T-helper 2 cell treated with Interferon-gamma antibody and Interleukin-4, amounts not matched to agents 5 μg/mL and 100 μg/mL, for 36 hours (primary cell): ENCODE results near the gene TRIM71.
"Not testable (repeated sequence)": the region's sequence is repeated elsewhere in the genome, so short reads cannot be mapped to it uniquely, and the experiment has no call there.

Experiments used
- DNase-seq: peaks from one replicate; pipeline ENCODE4 v3.0.0; 2021; ENCODE audit warnings: low spot score
- H3K27ac Mint-ChIP-seq: one replicate; pipeline ENCODE4 v1.8.0; 2021; ENCODE audit warnings: mild to moderate bottlenecking, mixed read lengths
- H3K27me3 Mint-ChIP-seq: one replicate; pipeline ENCODE4 v1.8.0; 2021; ENCODE audit warnings: low read depth, mixed read lengths
- H3K36me3 Mint-ChIP-seq: one replicate; pipeline ENCODE4 v1.8.0; 2021; ENCODE audit warnings: low read depth, mixed read lengths
- H3K4me1 Mint-ChIP-seq: one replicate; pipeline ENCODE4 v1.8.0; 2021; ENCODE audit warnings: low read depth, mixed read lengths
- H3K4me3 Mint-ChIP-seq: one replicate; pipeline ENCODE4 v1.8.0; 2022; ENCODE audit warnings: mild to moderate bottlenecking, moderate library complexity, mixed read lengths
- H3K9me3 Mint-ChIP-seq: one replicate; pipeline ENCODE4 v1.8.0; 2021; ENCODE audit warnings: mixed read lengths

TRIM71 gene

GRCh38 chr3:32814361-32814760 is 3.4 kb upstream of the TRIM71 start:
- no peak overlapping the region for H3K27ac Mint-ChIP-seq
- H3K4me1 Mint-ChIP-seq: peaks cover 25% of the 10 kb centered on the region
- peaks cover 52% of the 10 kb centered on the region for H3K27me3 Mint-ChIP-seq
- no peak for DNase-seq
- H3K4me3 Mint-ChIP-seq: no peak overlapping the region
- H3K36me3 Mint-ChIP-seq: no peaks in the 10 kb centered on the region
- no peaks in the 10 kb centered on the region for H3K9me3 Mint-ChIP-seq

- no peaks in the 10 kb centered on the region for H3K9me3 Mint-ChIP-seq
- no peak for DNase-seq
- peaks cover 66% of the 10 kb centered on the region for H3K27me3 Mint-ChIP-seq
- H3K27ac Mint-ChIP-seq: no peak overlapping the region
- H3K4me3 Mint-ChIP-seq: peak overlapping the region; percentile 19
- no peaks in the 10 kb centered on the region for H3K36me3 Mint-ChIP-seq
- H3K4me1 Mint-ChIP-seq: peaks cover 25% of the 10 kb centered on the region
Observed at GRCh38 chr3:32815841-32816438, 1.9 kb upstream of the TRIM71 start.

- H3K27me3 Mint-ChIP-seq: peaks cover 67% of the 10 kb centered on the region
- H3K27ac Mint-ChIP-seq: no peak overlapping the region
Observed at GRCh38 chr3:32816439-32817256, 1.1 kb upstream of the TRIM71 start.

GRCh38 chr3:32817257-32817557 is 590 bp upstream of the TRIM71 start:
- DNase-seq: no peak
- H3K4me1 Mint-ChIP-seq: peaks cover 23% of the 10 kb centered on the region
- H3K27ac Mint-ChIP-seq: no peak overlapping the region
- H3K9me3 Mint-ChIP-seq: no peaks in the 10 kb centered on the region
- H3K4me3 Mint-ChIP-seq: peak overlapping the region; percentile 75
- no peaks in the 10 kb centered on the region for H3K36me3 Mint-ChIP-seq
- H3K27me3 Mint-ChIP-seq: peaks cover 69% of the 10 kb centered on the region

More at GRCh38 chr3:32816439-32817256, 1.1 kb upstream of the TRIM71 start:
- Mint-ChIP-seq H3K9me3 (no peaks in the 10 kb centered on the region), H3K36me3 (no peaks in the 10 kb centered on the region), H3K4me1 (peaks cover 24% of the 10 kb centered on the region), H3K4me3 (peak overlapping the region; percentile 76)
- peak; percentile 14 for DNase-seq

GRCh38 chr3:32818229-32818969 is 602 bp downstream of the TRIM71 start:
- DNase-seq: peak; percentile 5
- Mint-ChIP-seq H3K36me3 (no peaks in the 10 kb centered on the region), H3K27ac (no peak overlapping the region), H3K4me3 (peak overlapping the region; percentile 63), H3K4me1 (peaks cover 23% of the 10 kb centered on the region), H3K27me3 (peaks cover 69% of the 10 kb centered on the region), H3K9me3 (no peaks in the 10 kb centered on the region)

- no peaks in the 10 kb centered on the region for H3K36me3 Mint-ChIP-seq
- no peaks in the 10 kb centered on the region for H3K9me3 Mint-ChIP-seq
- DNase-seq: no peak
- peaks cover 70% of the 10 kb centered on the region for H3K27me3 Mint-ChIP-seq
- H3K4me3 Mint-ChIP-seq: peak overlapping the region; percentile 63
- peaks cover 23% of the 10 kb centered on the region for H3K4me1 Mint-ChIP-seq
- H3K27ac Mint-ChIP-seq: no peak overlapping the region
Observed at GRCh38 chr3:32818970-32819511, 1.2 kb downstream of the TRIM71 start.

- no peak overlapping the region for H3K27ac Mint-ChIP-seq
- H3K36me3 Mint-ChIP-seq: no peaks in the 10 kb centered on the region
- H3K4me3 Mint-ChIP-seq: no peak overlapping the region
Observed at GRCh38 chr3:32819551-32820348, 2.0 kb downstream of the TRIM71 start.

GRCh38 chr3:32820430-32820829 is 2.6 kb downstream of the TRIM71 start:
- Mint-ChIP-seq H3K4me3 (no peak overlapping the region), H3K27ac (no peak overlapping the region)
- DNase-seq: no peak

More at GRCh38 chr3:32819551-32820348, 2.0 kb downstream of the TRIM71 start:
- H3K4me1 Mint-ChIP-seq: peaks cover 17% of the 10 kb centered on the region
- peaks cover 66% of the 10 kb centered on the region for H3K27me3 Mint-ChIP-seq
- no peaks in the 10 kb centered on the region for H3K9me3 Mint-ChIP-seq
- no peak for DNase-seq

GRCh38 chr3:32820971-32821685 is 3.3 kb downstream of the TRIM71 start:
- Mint-ChIP-seq H3K27ac (no peak overlapping the region), H3K27me3 (peaks cover 62% of the 10 kb centered on the region)

More at GRCh38 chr3:32820430-32820829, 2.6 kb downstream of the TRIM71 start:
- H3K4me1 Mint-ChIP-seq: peaks cover 15% of the 10 kb centered on the region
- H3K27me3 Mint-ChIP-seq: peaks cover 64% of the 10 kb centered on the region
- H3K36me3 Mint-ChIP-seq: no peaks in the 10 kb centered on the region
- no peaks in the 10 kb centered on the region for H3K9me3 Mint-ChIP-seq

GRCh38 chr3:32821686-32822296 is 4.0 kb downstream of the TRIM71 start:
- Mint-ChIP-seq H3K9me3 (no peaks in the 10 kb centered on the region), H3K4me1 (peaks cover 8% of the 10 kb centered on the region), H3K27ac (no peak overlapping the region), H3K27me3 (peaks cover 57% of the 10 kb centered on the region), H3K36me3 (no peaks in the 10 kb centered on the region), H3K4me3 (no peak overlapping the region)
- DNase-seq: no peak

More at GRCh38 chr3:32820971-32821685, 3.3 kb downstream of the TRIM71 start:
- H3K4me3 Mint-ChIP-seq: no peak overlapping the region
- DNase-seq: no peak
- no peaks in the 10 kb centered on the region for H3K36me3 Mint-ChIP-seq
- no peaks in the 10 kb centered on the region for H3K9me3 Mint-ChIP-seq
- peaks cover 10% of the 10 kb centered on the region for H3K4me1 Mint-ChIP-seq

GRCh38 chr3:32822609-32823498 is 5.1 kb downstream of the TRIM71 start:
- Mint-ChIP-seq H3K4me1 (peaks cover 1% of the 10 kb centered on the region), H3K27me3 (peaks cover 55% of the 10 kb centered on the region), H3K36me3 (no peaks in the 10 kb centered on the region), H3K27ac (no peak overlapping the region), H3K9me3 (no peaks in the 10 kb centered on the region), H3K4me3 (no peak overlapping the region)
- DNase-seq: no peak

- not testable (repeated sequence) for H3K36me3 Mint-ChIP-seq, H3K27ac Mint-ChIP-seq, DNase-seq, H3K4me3 Mint-ChIP-seq, H3K9me3 Mint-ChIP-seq, H3K4me1 Mint-ChIP-seq
- H3K27me3 Mint-ChIP-seq: peaks cover 55% of the 10 kb centered on the region
Observed at GRCh38 chr3:32823641-32824184, 5.9 kb downstream of the TRIM71 start.
